Myocyte (in vitro differentiated cells): ENCODE data around the gene S100A9. TPM values are rescaled to one million over a fixed set of nuclear protein-coding genes. Genes with fewer than 3 reads are reported as not detected.
A peak's percentile ranks its signal among the peaks of the same experiment; 100 is the strongest.

ENCODE experiments used
- DNase-seq: peaks from one replicate; pipeline ENCODE4 v3.0.0-alpha.2; 2012; ENCODE audit warnings: low read depth
- total RNA-seq: library from RNA; depleted of rRNA; stranded (reverse); fragments of >200 nt; gene quantifications from 2 replicates; pipeline ENCODE4 v1.2.3, GENCODE V29; 2014

The S100A9 gene
- total RNA-seq, 1 donor from 2014 or later = not detected

- DNase-seq = no peak
Measured at GRCh38 chr1:153360592-153361479, 3.2 kb downstream of the S100A9 start.

GRCh38 chr1:153361480-153362109 lies 3.9 kb downstream of the S100A9 start:
- DNase-seq = no peak

GRCh38 chr1:153362187-153362775 lies 4.6 kb downstream of the S100A9 start:
- no peak for DNase-seq

- no peak for DNase-seq
Measured at GRCh38 chr1:153363641-153364040, 6.0 kb downstream of the S100A9 start.

GRCh38 chr1:153364156-153364555 lies 6.5 kb downstream of the S100A9 start:
- no peak for DNase-seq

- no peak for DNase-seq
Measured at GRCh38 chr1:153364766-153365666, 7.4 kb downstream of the S100A9 start.

GRCh38 chr1:153365696-153366095 lies 8.0 kb downstream of the S100A9 start:
- DNase-seq = no peak

- DNase-seq = no peak
Measured at GRCh38 chr1:153366261-153366660, 8.6 kb downstream of the S100A9 start.

- no peak for DNase-seq
Measured at GRCh38 chr1:153367090-153367489, 9.4 kb downstream of the S100A9 start.

- no peak for DNase-seq
Measured at GRCh38 chr1:153368495-153368894, 10.8 kb downstream of the S100A9 start.

- no peak for DNase-seq
Measured at GRCh38 chr1:153370146-153370545, 12.5 kb downstream of the S100A9 start.

GRCh38 chr1:153371231-153371630 lies 13.6 kb downstream of the S100A9 start:
- DNase-seq = no peak

- DNase-seq = no peak
Measured at GRCh38 chr1:153372571-153372970, 14.9 kb downstream of the S100A9 start.

GRCh38 chr1:153374071-153374470 lies 16.4 kb downstream of the S100A9 start:
- DNase-seq = no peak

GRCh38 chr1:153375511-153375910 lies 17.9 kb downstream of the S100A9 start, which contains the start of gene S100A12:
TSS of gene S100A12 (minus strand) at chr1:153375621. CDS start at chr1:153374592, 1,029 bp downstream.
- DNase-seq = peak; percentile 11

- DNase-seq = no peak
Measured at GRCh38 chr1:153379591-153379990, 21.9 kb downstream of the S100A9 start.

- no peak for DNase-seq
Measured at GRCh38 chr1:153380711-153381110, 23.1 kb downstream of the S100A9 start.

GRCh38 chr1:153384958-153385580 lies 27.4 kb downstream of the S100A9 start:
- DNase-seq = no peak

- DNase-seq = no peak
Measured at GRCh38 chr1:153386500-153386901, 28.8 kb downstream of the S100A9 start.

GRCh38 chr1:153387001-153387400 lies 29.3 kb downstream of the S100A9 start:
- no peak for DNase-seq

GRCh38 chr1:153387785-153388184 lies 30.1 kb downstream of the S100A9 start:
- no peak for DNase-seq
